HTR-8/SVneo (cell line): ENCODE measurements around the gene DNM1.

Experiments
- DNase-seq: peaks from one replicate; pipeline ENCODE4 v3.0.0; 2011; ENCODE audit warnings: low spot score, mixed read lengths; ENCODE audit not compliant: insufficient read length
- FAIRE-seq: peaks from 2 replicates; lab custom pipeline; 2011; peaks lifted over from hg19 to GRCh38; lab: Jason Lieb, UNC

DNM1 gene

GRCh38 chr9:128203707-128204551 is 750 bp downstream of the DNM1 start:
- peak; percentile 53 for DNase-seq
- FAIRE-seq, result no peak

GRCh38 chr9:128204858-128205257 is 1.7 kb downstream of the DNM1 start:
- DNase-seq (no peak), FAIRE-seq (no peak)

- DNase-seq, result no peak
- FAIRE-seq, result no peak
Measured at GRCh38 chr9:128205296-128205944, 2.2 kb downstream of the DNM1 start.

- DNase-seq (no peak), FAIRE-seq (no peak)
Measured at GRCh38 chr9:128206484-128206883, 3.3 kb downstream of the DNM1 start.

- FAIRE-seq (no peak), DNase-seq (no peak)
Measured at GRCh38 chr9:128206916-128207910, 4.0 kb downstream of the DNM1 start.

- FAIRE-seq (no peak), DNase-seq (no peak)
Measured at GRCh38 chr9:128208386-128208785, 5.2 kb downstream of the DNM1 start.

- DNase-seq, result no peak
- no peak for FAIRE-seq
Measured at GRCh38 chr9:128208946-128209669, 5.9 kb downstream of the DNM1 start.

- DNase-seq (no peak), FAIRE-seq (no peak)
Measured at GRCh38 chr9:128211186-128211980, 8.2 kb downstream of the DNM1 start.

- no peak for FAIRE-seq
- DNase-seq, result no peak
Measured at GRCh38 chr9:128211981-128212281, 8.8 kb downstream of the DNM1 start.

- DNase-seq (no peak), FAIRE-seq (no peak)
Measured at GRCh38 chr9:128213746-128214497, 10.7 kb downstream of the DNM1 start.

GRCh38 chr9:128214571-128215490 is 11.7 kb downstream of the DNM1 start:
- no peak for FAIRE-seq
- no peak for DNase-seq

GRCh38 chr9:128215491-128216409 is 12.6 kb downstream of the DNM1 start:
- no peak for DNase-seq
- no peak for FAIRE-seq

GRCh38 chr9:128216781-128217553 is 13.8 kb downstream of the DNM1 start:
- DNase-seq (no peak), FAIRE-seq (no peak)

- FAIRE-seq (no peak), DNase-seq (no peak)
Measured at GRCh38 chr9:128218172-128218517, 15.0 kb downstream of the DNM1 start.

GRCh38 chr9:128218518-128219389 is 15.6 kb downstream of the DNM1 start:
- DNase-seq (no peak), FAIRE-seq (no peak)
